ENCODE data around the gene ACR. TPM values are rescaled to one million over a fixed set of nuclear protein-coding genes. Genes with fewer than 3 reads are reported as not detected.

Gene ACR
- total RNA-seq, result 0.22 and 0.34 TPM in 2 replicates

DNA sequence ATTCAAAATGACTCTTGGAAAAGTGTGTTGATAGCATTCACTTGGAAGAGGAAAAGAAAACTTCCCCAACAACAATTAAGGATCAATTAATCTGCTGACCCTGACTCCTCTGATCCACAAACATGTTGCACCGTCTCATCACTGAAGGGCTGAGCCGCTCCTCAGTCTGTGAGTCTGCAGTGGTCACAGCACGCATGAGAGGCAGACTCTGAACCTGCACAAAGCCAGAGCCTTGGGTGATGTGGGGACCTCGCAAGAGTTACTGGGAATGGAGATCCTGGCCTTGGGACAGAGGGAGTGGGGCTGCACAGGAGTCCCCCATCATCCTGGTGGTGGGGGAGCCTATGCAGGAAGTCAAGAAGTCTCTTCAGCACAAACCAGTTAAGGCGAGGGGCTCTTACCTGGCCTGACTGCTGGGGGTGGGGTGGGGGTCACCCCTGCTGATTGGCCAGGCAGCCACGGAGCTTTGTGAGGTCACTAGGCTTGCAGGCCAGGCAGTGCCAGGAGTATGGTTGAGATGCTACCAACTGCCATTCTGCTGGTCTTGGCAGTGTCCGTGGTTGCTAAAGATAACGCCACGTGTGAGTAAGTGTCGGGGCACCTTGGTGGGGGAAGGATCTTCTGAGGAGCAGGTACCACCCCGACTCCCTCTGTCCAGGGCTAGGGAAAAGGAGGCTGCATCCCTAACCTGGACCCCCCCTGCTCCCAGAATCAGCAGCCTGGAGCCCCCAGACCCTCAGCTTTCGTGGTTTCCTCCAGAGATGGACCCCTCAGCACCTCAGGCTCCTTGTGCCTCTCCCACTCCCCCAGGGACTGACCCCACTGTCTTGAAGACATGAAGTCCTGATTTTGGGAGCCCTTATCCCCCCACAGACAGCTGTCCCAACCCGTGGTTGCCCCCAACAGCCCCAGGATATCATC, at the start of gene ACR:
Gene ACR (plus strand): TSS at position 477 of the 921 bp plus-strand sequence. CDS start 32 bp downstream, at position 509.

DNA sequence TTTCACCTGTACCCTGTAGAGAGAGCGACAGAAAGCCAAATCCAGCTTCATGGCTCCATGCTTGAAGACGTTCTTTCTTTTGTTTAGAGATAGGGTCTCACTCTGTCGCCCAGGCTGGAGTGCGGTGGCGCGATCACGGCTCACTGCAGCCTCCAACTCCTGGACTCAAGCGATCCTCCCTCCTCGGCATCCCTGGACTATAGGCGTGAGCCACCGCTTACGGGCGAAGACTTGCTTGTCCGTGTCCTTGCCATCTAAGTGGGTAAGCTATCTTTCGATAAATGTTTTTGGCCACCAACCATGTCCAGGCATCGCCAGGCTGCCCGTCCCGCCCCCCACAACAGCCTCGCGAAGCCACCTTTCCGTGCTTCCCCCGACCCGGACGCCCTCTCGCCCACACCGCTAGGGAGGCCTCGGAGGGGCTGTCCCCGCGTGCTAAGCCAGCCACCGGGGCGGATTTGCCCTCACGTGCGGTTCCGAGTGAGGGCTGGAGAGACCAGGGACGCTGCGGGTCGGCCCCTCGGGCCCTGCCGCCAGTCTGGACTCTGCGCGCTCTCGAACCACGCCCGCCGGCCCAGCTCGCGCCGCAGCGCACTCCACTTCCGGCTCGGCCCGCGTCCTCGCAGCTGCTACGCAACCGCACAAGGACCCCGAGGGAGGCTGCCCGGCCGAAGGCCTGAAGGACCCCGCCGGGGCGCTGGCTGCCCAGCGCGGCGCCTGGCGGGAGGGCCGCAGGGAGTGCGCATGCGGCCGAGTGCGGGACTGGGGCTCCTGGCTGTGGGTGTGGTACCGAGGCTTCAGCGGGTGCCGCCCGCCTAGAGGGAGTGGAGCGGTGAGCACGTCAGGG, 45.3 kb downstream of the ACR start, which contains the start of gene RABL2B:
Gene RABL2B (minus strand): TSS at position 604 of the 847 bp plus-strand sequence. CDS start 1,342 bp downstream, outside the sequence.

Other genes starting within 250 kb of the ACR start
- 15.5 and 19.1 TPM in 2 replicates for gene LMF2, start 230.5 kb upstream of the ACR start, total RNA-seq
- 13.9 and 15.3 TPM in 2 replicates for gene NCAPH2, start 230.0 kb upstream of the ACR start, total RNA-seq
- 2.0 and 2.2 TPM in 2 replicates for gene SCO2, start 212.6 kb upstream of the ACR start, total RNA-seq
- 25.4 and 32.8 TPM in 2 replicates for gene TYMP, start 208.2 kb upstream of the ACR start, total RNA-seq
- gene KLHDC7B, start 192.3 kb upstream of the ACR start, total RNA-seq, result not detected in 2 replicates
- not detected in 2 replicates for gene SYCE3, start 175.3 kb upstream of the ACR start, total RNA-seq
- 2.0 and 2.2 TPM in 2 replicates for gene CPT1B, start 159.8 kb upstream of the ACR start, total RNA-seq
- 28.3 and 35.1 TPM in 2 replicates for gene CHKB, start 155.4 kb upstream of the ACR start, total RNA-seq
- gene MAPK8IP2, start 137.4 kb upstream of the ACR start, total RNA-seq, result 0.22 and 0.26 TPM in 2 replicates
- gene ARSA, start 110.1 kb upstream of the ACR start, total RNA-seq, result 8.7 and 14.0 TPM in 2 replicates
- 9.4 and 17.3 TPM in 2 replicates for gene SHANK3, start 65.4 kb upstream of the ACR start, total RNA-seq
- gene RABL2B, start 45.4 kb downstream of the ACR start, total RNA-seq, result 3.9 and 4.6 TPM in 2 replicates